GM23338 (cell line): ENCODE data around the gene IGF2R. TPM values are rescaled to one million over a fixed set of nuclear protein-coding genes. Genes with fewer than 3 reads are reported as not detected.

ENCODE experiments used
- ATAC-seq: fragments of 200-7000 bp; cut with Tn5 transposase; 3 replicates; pipeline ENCODE4 v1.9.1; 2020
- DNase-seq: peaks from one replicate; pipeline ENCODE4 v3.0.0-alpha.2; 2015; ENCODE audit warnings: low spot score
- H2AFZ ChIP-seq: fragments of 200-600 bp; sonication (generic); 2 replicates; pipeline ENCODE4 v1.8.0; 2016; ENCODE audit warnings: antibody characterized with exemption, mild to moderate bottlenecking, moderate library complexity
- H3F3A ChIP-seq: fragments of 200-600 bp; sonication (generic); replicated peaks from 2 replicates; pipeline ENCODE4 v1.8.0; 2017; ENCODE audit warnings: antibody characterized with exemption, mixed run types, low read depth
- H3K27ac ChIP-seq: fragments of 200-600 bp; sonication (generic); 2 replicates; pipeline ENCODE4 v1.6.1; 2016; ENCODE audit warnings: low read depth
- H3K27me3 ChIP-seq: fragments of 200-600 bp; sonication (generic); 2 replicates; pipeline ENCODE4 v1.8.0; 2016; ENCODE audit warnings: mild to moderate bottlenecking, mixed run types, moderate library complexity; ENCODE audit not compliant: insufficient read depth
- H3K36me3 ChIP-seq: fragments of 200-600 bp; sonication (generic); 2 replicates; pipeline ENCODE4 v1.8.0; 2016; ENCODE audit warnings: mild to moderate bottlenecking; ENCODE audit not compliant: insufficient read depth
- H3K4me1 ChIP-seq: fragments of 200-600 bp; sonication (generic); 2 replicates; pipeline ENCODE4 v1.8.0; 2016; ENCODE audit warnings: mild to moderate bottlenecking, moderate library complexity; ENCODE audit not compliant: insufficient read depth
- H3K4me2 ChIP-seq: fragments of 200-600 bp; sonication (generic); 2 replicates; pipeline ENCODE4 v1.7.1; 2017; ENCODE audit warnings: mixed run types
- H3K4me3 ChIP-seq: fragments of 200-600 bp; sonication (generic); 2 replicates; pipeline ENCODE4 v1.6.1; 2016; ENCODE audit warnings: mixed run types
- H3K79me2 ChIP-seq: fragments of 200-600 bp; sonication (generic); replicated peaks from 2 replicates; pipeline ENCODE4 v1.8.0; 2017; ENCODE audit warnings: mild to moderate bottlenecking; ENCODE audit not compliant: insufficient read depth
- H3K9me2 ChIP-seq: fragments of 200-600 bp; sonication (generic); 2 replicates; pipeline ENCODE4 v1.8.0; 2017; ENCODE audit not compliant: insufficient read depth
- H4K20me1 ChIP-seq: fragments of 200-600 bp; sonication (generic); replicated peaks from 2 replicates; pipeline ENCODE4 v1.8.0; 2017; ENCODE audit warnings: mild to moderate bottlenecking; ENCODE audit not compliant: insufficient read depth
- H3K27ac Mint-ChIP-seq: 2 replicates; pipeline ENCODE4 v1.8.0; 2020; ENCODE audit warnings: inconsistent platforms, mild to moderate bottlenecking, moderate library complexity, mixed read lengths
- H3K27me3 Mint-ChIP-seq: 3 replicates; pipeline ENCODE4 v1.8.0; 2022; ENCODE audit warnings: low read depth, mild to moderate bottlenecking, moderate library complexity, mixed read lengths, inconsistent platforms; ENCODE audit not compliant: insufficient read depth, poor library complexity
- H3K36me3 Mint-ChIP-seq: 3 replicates; pipeline ENCODE4 v1.8.0; 2021; ENCODE audit warnings: low read depth, mild to moderate bottlenecking, inconsistent platforms, moderate library complexity, mixed read lengths
- H3K4me1 Mint-ChIP-seq: 3 replicates; pipeline ENCODE4 v1.8.0; 2020; ENCODE audit warnings: mild to moderate bottlenecking, inconsistent platforms, mixed read lengths
- H3K4me3 Mint-ChIP-seq: 3 replicates; pipeline ENCODE4 v1.8.0; 2021; ENCODE audit warnings: moderate library complexity, mild to moderate bottlenecking, inconsistent platforms, mixed read lengths
- H3K9me3 Mint-ChIP-seq: 3 replicates; pipeline ENCODE4 v1.8.0; 2020; ENCODE audit warnings: moderate library complexity, mild to moderate bottlenecking, inconsistent platforms, mixed read lengths
- CREB1 ChIP-seq: fragments of 250-450 bp; sonication (Bioruptor Pico); IDR thresholded peaks from 2 replicates; pipeline ENCODE4 v1.5.0; 2020; ENCODE audit warnings: low read depth, mild to moderate bottlenecking, moderate library complexity
- EZH2 ChIP-seq: fragments of 200-600 bp; sonication (generic); IDR thresholded peaks from one replicate; pipeline ENCODE4 v1.8.0; 2017; ENCODE audit warnings: antibody characterized with exemption, mild to moderate bottlenecking, low read depth; ENCODE audit not compliant: unreplicated experiment
- EZH2phosphoT487 ChIP-seq: fragments of 200-600 bp; sonication (generic); IDR thresholded peaks from one replicate; pipeline ENCODE4 v1.8.1; 2018; ENCODE audit warnings: antibody characterized with exemption; ENCODE audit not compliant: unreplicated experiment
- JUNB ChIP-seq: IDR thresholded peaks from one replicate; pipeline ENCODE4 v1.6.1; 2016; ENCODE audit warnings: antibody characterized with exemption; ENCODE audit not compliant: unreplicated experiment
- NANOG ChIP-seq: IDR thresholded peaks from 2 replicates; pipeline ENCODE4 v1.6.1; 2016; ENCODE audit warnings: antibody characterized with exemption, borderline replicate concordance
- POLR2AphosphoS5 ChIP-seq: IDR thresholded peaks from 2 replicates; pipeline ENCODE4 v1.6.1; 2016; ENCODE audit warnings: antibody characterized with exemption, low read depth
- STAT1 ChIP-seq: IDR thresholded peaks from one replicate; pipeline ENCODE4 v1.6.1; 2016; ENCODE audit warnings: antibody characterized with exemption; ENCODE audit not compliant: unreplicated experiment
- ZNF331 ChIP-seq: fragments of 250-450 bp; sonication (Bioruptor Pico); IDR thresholded peaks from 2 replicates; pipeline ENCODE4 v1.5.0; 2020; ENCODE audit warnings: low read depth, mild to moderate bottlenecking, moderate library complexity
- polyA plus RNA-seq: library from polyadenylated mRNA; unstranded; fragments of >200 nt; fragmentation: Nextera tagmentation; extraction: Ambion mirVana; gene quantifications from 2 replicates; pipeline ENCODE4 v1.2.1, GENCODE V29; 2016
- total RNA-seq: library from RNA; depleted of rRNA; stranded (reverse); fragments of >200 nt; shearing (Covaris generic); gene quantifications from 2 replicates; pipeline ENCODE4 v1.2.3, GENCODE V29; 2014
- TF ChIP-seq, protein P1 (sequence below): IDR thresholded peaks from 2 replicates; pipeline ENCODE4 v1.6.1; 2016; ENCODE audit warnings: antibody characterized with exemption
- TF ChIP-seq, protein P2 (sequence below): IDR thresholded peaks from one replicate; pipeline ENCODE4 v1.6.1; 2018; ENCODE audit warnings: antibody characterized with exemption; ENCODE audit not compliant: unreplicated experiment
- TF ChIP-seq, protein P3 (sequence below): fragments of 250-450 bp; sonication (Bioruptor Pico); IDR thresholded peaks from 2 replicates; pipeline ENCODE4 v1.5.0; 2020; ENCODE audit warnings: mild to moderate bottlenecking, moderate library complexity

Gene IGF2R
- total and polyA plus RNA-seq, 2 experiments from 2014 or later: 12.5 to 76.4 TPM

DNA sequence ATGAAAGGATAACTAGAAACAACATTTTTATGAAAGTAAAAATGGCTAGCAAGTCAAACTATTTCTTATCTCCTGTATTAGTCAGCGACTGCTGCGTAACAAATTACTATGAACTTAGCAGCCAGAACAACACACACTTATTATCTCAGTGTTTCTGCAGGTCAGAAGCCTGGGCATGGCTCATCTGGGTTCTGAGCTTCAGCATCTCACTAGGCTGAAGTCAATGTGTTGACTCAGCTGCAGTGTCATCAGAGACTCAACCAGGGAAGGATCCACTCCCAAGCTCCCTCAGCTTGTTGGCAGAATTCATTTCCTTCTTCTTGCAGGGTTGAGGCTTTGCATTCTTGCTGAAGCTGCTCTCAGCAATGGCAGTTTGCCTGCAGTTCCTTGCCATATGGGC lies 33.2 kb upstream of the IGF2R start (continued):
- TF ChIP-seq JUNB (no peak), STAT1 (no peak), POLR2AphosphoS5 (no peak), ZNF331 (CRISPR knock-in tag) (no peak), EZH2phosphoT487 (no peak), CREB1 (CRISPR knock-in tag) (no peak)
- TF ChIP-seq, protein P1, sequence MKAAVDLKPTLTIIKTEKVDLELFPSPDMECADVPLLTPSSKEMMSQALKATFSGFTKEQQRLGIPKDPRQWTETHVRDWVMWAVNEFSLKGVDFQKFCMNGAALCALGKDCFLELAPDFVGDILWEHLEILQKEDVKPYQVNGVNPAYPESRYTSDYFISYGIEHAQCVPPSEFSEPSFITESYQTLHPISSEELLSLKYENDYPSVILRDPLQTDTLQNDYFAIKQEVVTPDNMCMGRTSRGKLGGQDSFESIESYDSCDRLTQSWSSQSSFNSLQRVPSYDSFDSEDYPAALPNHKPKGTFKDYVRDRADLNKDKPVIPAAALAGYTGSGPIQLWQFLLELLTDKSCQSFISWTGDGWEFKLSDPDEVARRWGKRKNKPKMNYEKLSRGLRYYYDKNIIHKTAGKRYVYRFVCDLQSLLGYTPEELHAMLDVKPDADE: no peak

DNA sequence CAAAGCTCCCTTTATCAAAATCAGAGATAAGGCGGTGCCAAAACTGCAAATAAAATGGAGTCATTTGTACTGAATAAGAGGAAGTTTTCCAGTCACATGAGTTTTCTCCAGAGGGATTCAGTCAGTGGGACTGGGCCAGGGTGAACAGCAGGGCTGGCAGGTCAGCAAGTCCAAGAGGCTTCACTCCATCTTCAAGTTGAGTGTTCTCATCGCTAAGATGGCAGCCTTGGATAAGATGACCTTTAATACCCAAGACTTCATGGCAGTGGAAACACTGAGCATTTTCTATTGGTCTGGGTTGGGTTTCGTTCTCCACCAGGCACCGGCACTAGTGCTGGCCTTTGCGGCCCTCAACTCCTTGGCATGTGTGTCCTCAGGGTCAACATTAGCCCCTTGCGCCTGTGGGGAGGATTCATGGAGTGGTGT lies 29.3 kb upstream of the IGF2R start:
- no peak overlapping the region for H3K27ac ChIP-seq
- H4K20me1 ChIP-seq: no peaks in the 10 kb centered on the region
- peaks cover 4% of the 10 kb centered on the region; the same call in 1 of the 2 replicates for H3K36me3 ChIP-seq
- Mint-ChIP-seq H3K36me3 (peaks cover 6% of the 10 kb centered on the region; the same call in 2 of the 3 replicates), H3K27ac (no peak overlapping the region), H3K4me3 (no peak overlapping the region), H3K4me1 (no peaks in the 10 kb centered on the region; the same call in 2 of the 3 replicates), H3K9me3 (peaks cover 15% of the 10 kb centered on the region), H3K27me3 (peaks cover 2% of the 10 kb centered on the region)
- H2AFZ ChIP-seq: no peak overlapping the region
- no peaks in the 10 kb centered on the region for H3K27me3 ChIP-seq
- H3K4me1 ChIP-seq: no peaks in the 10 kb centered on the region
- no peaks in the 10 kb centered on the region for H3K79me2 ChIP-seq
- ATAC-seq (no peak), DNase-seq (no peak)
- H3K4me3 ChIP-seq: no peak overlapping the region
- no peaks in the 10 kb centered on the region for H3K9me2 ChIP-seq
- H3K4me2 ChIP-seq: no peak overlapping the region
- H3F3A ChIP-seq: no peaks in the 10 kb centered on the region
- no peak for TF ChIP-seq ZNF331 (CRISPR knock-in tag)
- TF ChIP-seq, protein P2, sequence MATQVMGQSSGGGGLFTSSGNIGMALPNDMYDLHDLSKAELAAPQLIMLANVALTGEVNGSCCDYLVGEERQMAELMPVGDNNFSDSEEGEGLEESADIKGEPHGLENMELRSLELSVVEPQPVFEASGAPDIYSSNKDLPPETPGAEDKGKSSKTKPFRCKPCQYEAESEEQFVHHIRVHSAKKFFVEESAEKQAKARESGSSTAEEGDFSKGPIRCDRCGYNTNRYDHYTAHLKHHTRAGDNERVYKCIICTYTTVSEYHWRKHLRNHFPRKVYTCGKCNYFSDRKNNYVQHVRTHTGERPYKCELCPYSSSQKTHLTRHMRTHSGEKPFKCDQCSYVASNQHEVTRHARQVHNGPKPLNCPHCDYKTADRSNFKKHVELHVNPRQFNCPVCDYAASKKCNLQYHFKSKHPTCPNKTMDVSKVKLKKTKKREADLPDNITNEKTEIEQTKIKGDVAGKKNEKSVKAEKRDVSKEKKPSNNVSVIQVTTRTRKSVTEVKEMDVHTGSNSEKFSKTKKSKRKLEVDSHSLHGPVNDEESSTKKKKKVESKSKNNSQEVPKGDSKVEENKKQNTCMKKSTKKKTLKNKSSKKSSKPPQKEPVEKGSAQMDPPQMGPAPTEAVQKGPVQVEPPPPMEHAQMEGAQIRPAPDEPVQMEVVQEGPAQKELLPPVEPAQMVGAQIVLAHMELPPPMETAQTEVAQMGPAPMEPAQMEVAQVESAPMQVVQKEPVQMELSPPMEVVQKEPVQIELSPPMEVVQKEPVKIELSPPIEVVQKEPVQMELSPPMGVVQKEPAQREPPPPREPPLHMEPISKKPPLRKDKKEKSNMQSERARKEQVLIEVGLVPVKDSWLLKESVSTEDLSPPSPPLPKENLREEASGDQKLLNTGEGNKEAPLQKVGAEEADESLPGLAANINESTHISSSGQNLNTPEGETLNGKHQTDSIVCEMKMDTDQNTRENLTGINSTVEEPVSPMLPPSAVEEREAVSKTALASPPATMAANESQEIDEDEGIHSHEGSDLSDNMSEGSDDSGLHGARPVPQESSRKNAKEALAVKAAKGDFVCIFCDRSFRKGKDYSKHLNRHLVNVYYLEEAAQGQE: no peak
- no peak for TF ChIP-seq EZH2phosphoT487
- TF ChIP-seq POLR2AphosphoS5: no peak
- TF ChIP-seq NANOG: no peak
- no peak for TF ChIP-seq STAT1
- TF ChIP-seq, protein P1: no peak
- TF ChIP-seq, protein P3, sequence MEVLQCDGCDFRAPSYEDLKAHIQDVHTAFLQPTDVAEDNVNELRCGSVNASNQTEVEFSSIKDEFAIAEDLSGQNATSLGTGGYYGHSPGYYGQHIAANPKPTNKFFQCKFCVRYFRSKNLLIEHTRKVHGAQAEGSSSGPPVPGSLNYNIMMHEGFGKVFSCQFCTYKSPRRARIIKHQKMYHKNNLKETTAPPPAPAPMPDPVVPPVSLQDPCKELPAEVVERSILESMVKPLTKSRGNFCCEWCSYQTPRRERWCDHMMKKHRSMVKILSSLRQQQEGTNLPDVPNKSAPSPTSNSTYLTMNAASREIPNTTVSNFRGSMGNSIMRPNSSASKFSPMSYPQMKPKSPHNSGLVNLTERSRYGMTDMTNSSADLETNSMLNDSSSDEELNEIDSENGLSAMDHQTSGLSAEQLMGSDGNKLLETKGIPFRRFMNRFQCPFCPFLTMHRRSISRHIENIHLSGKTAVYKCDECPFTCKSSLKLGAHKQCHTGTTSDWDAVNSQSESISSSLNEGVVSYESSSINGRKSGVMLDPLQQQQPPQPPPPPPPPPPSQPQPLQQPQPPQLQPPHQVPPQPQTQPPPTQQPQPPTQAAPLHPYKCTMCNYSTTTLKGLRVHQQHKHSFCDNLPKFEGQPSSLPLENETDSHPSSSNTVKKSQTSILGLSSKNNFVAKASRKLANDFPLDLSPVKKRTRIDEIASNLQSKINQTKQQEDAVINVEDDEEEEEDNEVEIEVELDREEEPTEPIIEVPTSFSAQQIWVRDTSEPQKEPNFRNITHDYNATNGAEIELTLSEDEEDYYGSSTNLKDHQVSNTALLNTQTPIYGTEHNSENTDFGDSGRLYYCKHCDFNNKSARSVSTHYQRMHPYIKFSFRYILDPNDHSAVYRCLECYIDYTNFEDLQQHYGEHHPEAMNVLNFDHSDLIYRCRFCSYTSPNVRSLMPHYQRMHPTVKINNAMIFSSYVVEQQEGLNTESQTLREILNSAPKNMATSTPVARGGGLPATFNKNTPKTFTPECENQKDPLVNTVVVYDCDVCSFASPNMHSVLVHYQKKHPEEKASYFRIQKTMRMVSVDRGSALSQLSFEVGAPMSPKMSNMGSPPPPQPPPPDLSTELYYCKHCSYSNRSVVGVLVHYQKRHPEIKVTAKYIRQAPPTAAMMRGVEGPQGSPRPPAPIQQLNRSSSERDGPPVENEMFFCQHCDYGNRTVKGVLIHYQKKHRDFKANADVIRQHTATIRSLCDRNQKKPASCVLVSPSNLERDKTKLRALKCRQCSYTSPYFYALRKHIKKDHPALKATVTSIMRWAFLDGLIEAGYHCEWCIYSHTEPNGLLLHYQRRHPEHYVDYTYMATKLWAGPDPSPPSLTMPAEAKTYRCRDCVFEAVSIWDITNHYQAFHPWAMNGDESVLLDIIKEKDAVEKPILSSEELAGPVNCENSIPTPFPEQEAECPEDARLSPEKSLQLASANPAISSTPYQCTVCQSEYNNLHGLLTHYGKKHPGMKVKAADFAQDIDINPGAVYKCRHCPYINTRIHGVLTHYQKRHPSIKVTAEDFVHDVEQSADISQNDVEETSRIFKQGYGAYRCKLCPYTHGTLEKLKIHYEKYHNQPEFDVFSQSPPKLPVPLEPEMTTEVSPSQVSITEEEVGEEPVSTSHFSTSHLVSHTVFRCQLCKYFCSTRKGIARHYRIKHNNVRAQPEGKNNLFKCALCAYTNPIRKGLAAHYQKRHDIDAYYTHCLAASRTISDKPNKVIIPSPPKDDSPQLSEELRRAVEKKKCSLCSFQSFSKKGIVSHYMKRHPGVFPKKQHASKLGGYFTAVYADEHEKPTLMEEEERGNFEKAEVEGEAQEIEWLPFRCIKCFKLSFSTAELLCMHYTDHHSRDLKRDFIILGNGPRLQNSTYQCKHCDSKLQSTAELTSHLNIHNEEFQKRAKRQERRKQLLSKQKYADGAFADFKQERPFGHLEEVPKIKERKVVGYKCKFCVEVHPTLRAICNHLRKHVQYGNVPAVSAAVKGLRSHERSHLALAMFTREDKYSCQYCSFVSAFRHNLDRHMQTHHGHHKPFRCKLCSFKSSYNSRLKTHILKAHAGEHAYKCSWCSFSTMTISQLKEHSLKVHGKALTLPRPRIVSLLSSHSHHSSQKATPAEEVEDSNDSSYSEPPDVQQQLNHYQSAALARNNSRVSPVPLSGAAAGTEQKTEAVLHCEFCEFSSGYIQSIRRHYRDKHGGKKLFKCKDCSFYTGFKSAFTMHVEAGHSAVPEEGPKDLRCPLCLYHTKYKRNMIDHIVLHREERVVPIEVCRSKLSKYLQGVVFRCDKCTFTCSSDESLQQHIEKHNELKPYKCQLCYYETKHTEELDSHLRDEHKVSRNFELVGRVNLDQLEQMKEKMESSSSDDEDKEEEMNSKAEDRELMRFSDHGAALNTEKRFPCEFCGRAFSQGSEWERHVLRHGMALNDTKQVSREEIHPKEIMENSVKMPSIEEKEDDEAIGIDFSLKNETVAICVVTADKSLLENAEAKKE: no peak
- no peak for TF ChIP-seq EZH2
- no peak for TF ChIP-seq CREB1 (CRISPR knock-in tag)
